Mesothelial cell of epicardium (in vitro differentiated cells): ENCODE results near the gene MTHFD2L. TPM values are rescaled to one million over a fixed set of nuclear protein-coding genes. Genes with fewer than 3 reads are reported as not detected.

Experiments used
- DNase-seq, 2 experiments: peaks; one replicate each; pipeline ENCODE4 v3.0.0; 2021; ENCODE audit warnings: low spot score in 2 of 2; ENCODE audit not compliant: unreplicated experiment in 2 of 2
- H3K27ac Mint-ChIP-seq: 2 replicates; pipeline ENCODE4 v1.8.0; 2021; ENCODE audit warnings: mixed read lengths
- H3K27me3 Mint-ChIP-seq: 2 replicates; pipeline ENCODE4 v1.8.0; 2021; ENCODE audit warnings: low read depth, mixed read lengths
- H3K36me3 Mint-ChIP-seq: 2 replicates; pipeline ENCODE4 v1.8.0; 2021; ENCODE audit warnings: mixed read lengths
- H3K4me1 Mint-ChIP-seq: 2 replicates; pipeline ENCODE4 v1.8.0; 2021; ENCODE audit warnings: mixed read lengths
- H3K4me3 Mint-ChIP-seq: 2 replicates; pipeline ENCODE4 v1.8.0; 2021; ENCODE audit warnings: mild to moderate bottlenecking, moderate library complexity, mixed read lengths
- H3K9me3 Mint-ChIP-seq: 2 replicates; pipeline ENCODE4 v1.8.0; 2021; ENCODE audit warnings: mixed read lengths
- CTCF ChIP-seq: fragments of 200-600 bp; sonication (generic); IDR thresholded peaks from one replicate; pipeline ENCODE4 v1.5.0; 2021; ENCODE audit warnings: antibody characterized with exemption; ENCODE audit not compliant: unreplicated experiment
- total RNA-seq: library from RNA; stranded (reverse); gene quantifications from 3 replicates; pipeline ENCODE4 v1.2.1, GENCODE V29; 2021

MTHFD2L gene
- total RNA-seq, 1 donor from 2014 or later = 19.2 TPM

GRCh38 chr4:74167585-74167984, 9.7 kb downstream of the MTHFD2L start:
- no peak for DNase-seq
- Mint-ChIP-seq H3K27ac (no peak overlapping the region), H3K36me3 (peaks cover 13% of the 10 kb centered on the region), H3K4me3 (no peak overlapping the region), H3K27me3 (no peaks in the 10 kb centered on the region), H3K4me1 (peaks cover 5% of the 10 kb centered on the region), H3K9me3 (peaks cover 6% of the 10 kb centered on the region)
- no peak for TF ChIP-seq CTCF

- Mint-ChIP-seq H3K4me1 (peaks cover 5% of the 10 kb centered on the region), H3K9me3 (peaks cover 6% of the 10 kb centered on the region), H3K27me3 (no peaks in the 10 kb centered on the region), H3K4me3 (no peak overlapping the region), H3K36me3 (peaks cover 13% of the 10 kb centered on the region), H3K27ac (no peak overlapping the region)
- no peak for TF ChIP-seq CTCF
- DNase-seq = no peak
Measured at GRCh38 chr4:74168841-74169240, 10.9 kb downstream of the MTHFD2L start.

- no peak overlapping the region for H3K4me3 Mint-ChIP-seq
Measured at GRCh38 chr4:74173321-74173720, 15.4 kb downstream of the MTHFD2L start.

GRCh38 chr4:74174421-74174820, 16.5 kb downstream of the MTHFD2L start:
- H3K9me3 Mint-ChIP-seq = peaks cover 6% of the 10 kb centered on the region
- no peak overlapping the region for H3K4me3 Mint-ChIP-seq
- H3K36me3 Mint-ChIP-seq = peaks cover 3% of the 10 kb centered on the region
- no peaks in the 10 kb centered on the region for H3K27me3 Mint-ChIP-seq
- DNase-seq = no peak
- no peak overlapping the region for H3K27ac Mint-ChIP-seq
- no peak for TF ChIP-seq CTCF
- no peaks in the 10 kb centered on the region for H3K4me1 Mint-ChIP-seq

More at GRCh38 chr4:74173321-74173720, 15.4 kb downstream of the MTHFD2L start:
- Mint-ChIP-seq H3K9me3 (peaks cover 6% of the 10 kb centered on the region), H3K4me1 (peaks cover 5% of the 10 kb centered on the region), H3K27ac (no peak overlapping the region), H3K27me3 (no peaks in the 10 kb centered on the region), H3K36me3 (peaks cover 3% of the 10 kb centered on the region)
- no peak for TF ChIP-seq CTCF
- DNase-seq = no peak

- Mint-ChIP-seq H3K4me1 (no peaks in the 10 kb centered on the region), H3K27me3 (no peaks in the 10 kb centered on the region), H3K9me3 (peaks cover 6% of the 10 kb centered on the region), H3K27ac (no peak overlapping the region), H3K4me3 (no peak overlapping the region), H3K36me3 (peaks cover 3% of the 10 kb centered on the region)
- DNase-seq = no peak
- no peak for TF ChIP-seq CTCF
Measured at GRCh38 chr4:74174941-74175340, 17.0 kb downstream of the MTHFD2L start.

GRCh38 chr4:74175379-74175778, 17.5 kb downstream of the MTHFD2L start:
- Mint-ChIP-seq H3K27ac (no peak overlapping the region), H3K9me3 (peaks cover 3% of the 10 kb centered on the region), H3K4me1 (no peaks in the 10 kb centered on the region), H3K4me3 (no peak overlapping the region), H3K27me3 (no peaks in the 10 kb centered on the region), H3K36me3 (peaks cover under 1% of the 10 kb centered on the region)
- TF ChIP-seq CTCF = no peak
- no peak for DNase-seq
